WERI-Rb-1 (cell line): ENCODE data around the gene ZNF33A.
A peak's percentile ranks its signal among the peaks of the same experiment; 100 is the strongest.

Experiments used
- DNase-seq: peaks from one replicate; pipeline ENCODE4 v3.0.0-alpha.2; 2020
- H3K27ac ChIP-seq: fragments of 250-450 bp; sonication (Bioruptor Pico); 2 replicates; pipeline ENCODE4 v1.5.1; 2020; ENCODE audit warnings: mild to moderate bottlenecking, moderate library complexity
- H3K27me3 ChIP-seq: fragments of 250-450 bp; sonication (Bioruptor Pico); 2 replicates; pipeline ENCODE4 v1.5.1; 2021; ENCODE audit warnings: mild to moderate bottlenecking, low read depth, moderate library complexity; ENCODE audit not compliant: insufficient read depth, severe bottlenecking
- H3K36me3 ChIP-seq: fragments of 250-450 bp; sonication (Bioruptor Pico); 2 replicates; pipeline ENCODE4 v1.5.1; 2020; ENCODE audit warnings: mild to moderate bottlenecking, moderate library complexity
- H3K4me3 ChIP-seq: 2 replicates; pipeline ENCODE4 v1.5.1; 2011; ENCODE audit warnings: low read depth, mild to moderate bottlenecking, control low read depth, low read length
- H3K9me3 ChIP-seq: fragments of 250-450 bp; sonication (Bioruptor Pico); 2 replicates; pipeline ENCODE4 v1.5.1; 2021; ENCODE audit warnings: mild to moderate bottlenecking, moderate library complexity; ENCODE audit not compliant: severe bottlenecking
- TF ChIP-seq, protein P1 (sequence below): IDR thresholded peaks from 2 replicates; pipeline ENCODE4 v1.5.1; 2011; ENCODE audit warnings: low read depth, mild to moderate bottlenecking, control low read depth, inconsistent platforms, low read length

Gene ZNF33A

DNA sequence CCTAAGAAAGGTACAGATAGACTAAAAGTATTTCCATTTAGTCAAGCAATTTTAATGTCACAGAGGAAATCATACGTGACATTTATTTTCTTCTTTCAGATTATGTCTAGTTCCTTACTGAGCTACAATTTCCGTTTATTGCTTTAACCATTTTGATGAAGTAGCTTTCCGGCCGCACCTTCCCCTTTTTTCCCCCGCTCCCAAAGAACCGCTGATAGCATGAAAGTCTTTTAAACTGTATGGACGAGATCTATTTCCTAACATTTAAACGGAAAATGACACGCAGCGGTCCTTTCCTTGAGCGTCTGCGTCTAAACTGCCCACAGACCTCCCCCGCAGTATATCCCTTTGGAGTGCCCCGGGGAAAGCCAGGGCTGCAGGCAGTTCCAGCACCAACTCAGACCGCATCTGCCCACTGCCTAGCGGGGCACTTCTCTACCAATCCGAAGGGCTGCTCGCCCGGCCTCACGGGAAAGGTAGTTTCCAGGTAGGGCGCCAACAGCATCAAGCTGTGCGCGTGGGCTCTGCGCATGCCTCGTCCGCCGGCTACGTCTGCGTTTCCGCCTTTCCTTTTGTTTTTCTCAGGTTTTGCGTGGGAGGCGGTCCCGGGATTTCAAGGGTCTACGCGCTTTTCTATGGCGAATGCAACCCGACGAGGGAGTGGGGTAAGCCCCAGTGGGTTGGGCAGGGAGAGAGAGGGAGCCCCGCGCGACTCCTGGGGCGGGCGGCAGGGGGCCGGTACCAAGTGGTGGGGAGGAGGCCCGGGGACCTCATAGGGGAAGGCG lies at the start of gene ZNF33A:
Gene ZNF33A (plus strand): TSS at position 557 of the 785 bp plus-strand sequence. CDS start 1,667 bp downstream, outside the sequence.
- peak; percentile 95 for DNase-seq
- Histone ChIP-seq H3K27me3 (no peaks in the 10 kb centered on the region), H3K36me3 (peaks cover 29% of the 10 kb centered on the region), H3K9me3 (no peaks in the 10 kb centered on the region), H3K4me3 (peak within 1 kb of the TSS; percentile 64), H3K27ac (peak within 1 kb of the TSS; percentile 94)
- TF ChIP-seq, protein P1, sequence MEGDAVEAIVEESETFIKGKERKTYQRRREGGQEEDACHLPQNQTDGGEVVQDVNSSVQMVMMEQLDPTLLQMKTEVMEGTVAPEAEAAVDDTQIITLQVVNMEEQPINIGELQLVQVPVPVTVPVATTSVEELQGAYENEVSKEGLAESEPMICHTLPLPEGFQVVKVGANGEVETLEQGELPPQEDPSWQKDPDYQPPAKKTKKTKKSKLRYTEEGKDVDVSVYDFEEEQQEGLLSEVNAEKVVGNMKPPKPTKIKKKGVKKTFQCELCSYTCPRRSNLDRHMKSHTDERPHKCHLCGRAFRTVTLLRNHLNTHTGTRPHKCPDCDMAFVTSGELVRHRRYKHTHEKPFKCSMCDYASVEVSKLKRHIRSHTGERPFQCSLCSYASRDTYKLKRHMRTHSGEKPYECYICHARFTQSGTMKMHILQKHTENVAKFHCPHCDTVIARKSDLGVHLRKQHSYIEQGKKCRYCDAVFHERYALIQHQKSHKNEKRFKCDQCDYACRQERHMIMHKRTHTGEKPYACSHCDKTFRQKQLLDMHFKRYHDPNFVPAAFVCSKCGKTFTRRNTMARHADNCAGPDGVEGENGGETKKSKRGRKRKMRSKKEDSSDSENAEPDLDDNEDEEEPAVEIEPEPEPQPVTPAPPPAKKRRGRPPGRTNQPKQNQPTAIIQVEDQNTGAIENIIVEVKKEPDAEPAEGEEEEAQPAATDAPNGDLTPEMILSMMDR: no peak

DNA sequence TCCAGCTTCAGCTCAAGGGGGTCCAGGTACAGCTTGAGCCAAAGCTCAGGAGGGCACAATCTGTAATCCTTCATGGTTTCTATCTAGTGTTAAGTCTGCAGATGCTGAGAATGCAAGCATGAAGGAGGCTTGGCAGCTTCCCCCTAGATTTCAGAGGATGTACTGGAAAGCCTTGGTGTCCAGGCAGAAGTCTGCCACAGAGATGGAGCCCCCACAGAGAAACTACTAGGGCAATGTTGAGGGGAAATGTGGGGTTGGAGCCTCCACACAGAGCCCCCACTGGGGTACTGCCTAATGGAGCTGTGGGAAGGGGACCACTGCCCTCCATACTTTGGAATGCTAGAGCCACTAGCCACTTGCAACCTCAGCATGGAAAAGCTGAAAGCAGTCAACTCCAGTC lies 45.5 kb upstream of the ZNF33A start:
- peaks cover 5% of the 10 kb centered on the region for H3K9me3 ChIP-seq

DNA sequence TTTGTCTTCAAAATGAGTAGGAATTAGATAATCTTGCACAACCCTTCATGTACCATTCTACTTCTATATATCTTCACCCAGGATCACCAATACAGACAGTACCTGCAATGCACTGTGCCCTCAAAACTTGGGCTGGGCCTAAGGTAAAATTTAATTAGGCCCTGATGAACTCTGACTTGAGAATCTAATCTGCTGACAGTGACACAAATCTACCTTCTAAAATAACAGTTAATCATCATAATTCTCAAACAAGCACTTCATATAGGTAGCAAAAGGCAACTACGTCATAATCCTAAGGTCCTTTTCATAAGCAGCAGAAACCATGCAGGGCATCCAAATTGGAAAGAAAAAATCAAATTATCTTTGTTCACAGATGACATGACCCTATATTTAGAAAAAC lies 38.1 kb upstream of the ZNF33A start:
- no peak for DNase-seq
- TF ChIP-seq, protein P1: no peak
- no peak overlapping the region for H3K27ac ChIP-seq
- no peaks in the 10 kb centered on the region for H3K36me3 ChIP-seq
- H3K27me3 ChIP-seq: no peaks in the 10 kb centered on the region
- H3K9me3 ChIP-seq: no peaks in the 10 kb centered on the region
- H3K4me3 ChIP-seq: no peak overlapping the region

More for the DNA sequence above, 45.5 kb upstream of the ZNF33A start:
- DNase-seq: no peak
- TF ChIP-seq, protein P1: no peak
- no peaks in the 10 kb centered on the region for H3K27me3 ChIP-seq
- no peak overlapping the region for H3K4me3 ChIP-seq
- H3K36me3 ChIP-seq: no peaks in the 10 kb centered on the region
- H3K27ac ChIP-seq: no peak overlapping the region

DNA sequence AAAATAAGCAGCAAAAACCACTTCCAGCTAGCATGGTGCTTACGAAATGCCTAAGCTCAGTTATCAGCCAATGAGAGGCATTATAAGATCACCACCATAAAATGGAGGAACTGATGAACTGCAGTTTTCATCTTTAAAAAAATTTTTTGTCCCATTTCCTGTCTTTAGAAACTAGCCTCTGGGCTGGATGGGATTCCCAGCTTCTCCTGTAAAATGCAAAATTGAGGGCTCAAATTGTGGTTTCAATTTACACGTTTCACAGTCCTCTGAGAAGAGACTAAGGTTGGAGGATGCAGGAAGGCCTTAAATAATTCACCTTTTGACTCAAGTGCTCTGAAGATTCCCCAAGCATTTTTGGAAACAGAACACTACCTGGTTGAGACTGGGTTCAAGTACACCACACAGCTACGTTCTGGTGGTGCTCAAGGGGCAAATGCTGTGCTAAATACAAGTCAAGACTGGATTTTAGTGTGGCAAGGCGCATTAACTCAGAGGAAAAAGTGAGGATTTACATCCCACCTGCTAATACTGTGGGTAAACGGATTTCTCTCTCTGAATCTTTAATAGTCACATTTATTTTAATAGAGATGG lies 35.0 kb upstream of the ZNF33A start:
- Histone ChIP-seq H3K36me3 (no peaks in the 10 kb centered on the region), H3K4me3 (peak overlapping the region; percentile 64), H3K9me3 (no peaks in the 10 kb centered on the region), H3K27me3 (no peaks in the 10 kb centered on the region), H3K27ac (peak overlapping the region; percentile 93)
- TF ChIP-seq, protein P1: no peak
- no peak for DNase-seq

DNA sequence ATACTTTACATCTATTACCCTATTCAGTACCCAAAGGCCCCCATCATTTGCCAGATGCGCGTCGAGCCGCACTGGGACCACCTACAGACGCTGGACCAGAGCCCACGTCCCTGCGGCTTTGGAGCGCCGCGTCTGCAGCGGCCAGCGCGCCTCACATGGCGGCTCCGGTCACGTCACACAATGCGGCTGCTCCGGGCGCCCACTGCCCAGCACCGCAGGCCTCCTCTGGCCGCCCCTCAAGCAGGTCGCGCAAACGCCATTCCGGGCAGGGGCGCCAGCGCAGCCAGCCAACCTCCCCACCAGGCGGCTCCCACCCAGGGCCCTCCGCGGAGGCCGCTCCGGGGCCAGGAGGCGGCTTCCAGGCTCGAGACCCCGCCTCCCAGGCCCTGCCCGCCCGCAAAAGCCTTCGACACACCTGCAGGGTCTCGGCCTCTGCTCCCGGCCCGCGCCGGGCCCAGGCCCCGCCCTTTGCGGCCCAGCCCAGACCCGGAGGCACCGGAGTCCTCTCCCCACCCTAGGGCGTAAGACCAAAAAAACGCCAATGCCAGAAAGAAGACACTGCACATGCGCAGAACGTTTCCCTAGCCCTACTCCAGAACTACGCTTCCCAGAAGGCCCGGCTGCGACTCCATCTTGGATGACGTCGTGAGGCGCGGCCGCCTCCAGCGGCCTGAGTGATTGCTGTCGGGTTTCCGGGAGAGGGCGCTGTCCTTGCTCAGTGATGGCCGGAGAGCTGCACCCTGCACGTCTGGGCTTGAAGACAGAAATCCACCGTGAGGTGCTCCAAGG lies 34.2 kb upstream of the ZNF33A start, which contains the start of gene ZNF25:
Gene ZNF25 (minus strand): TSS at position 557 of the 789 bp plus-strand sequence. CDS start 4,925 bp downstream, outside the sequence.
- TF ChIP-seq, protein P1: peak; percentile 95
- Histone ChIP-seq H3K27me3 (no peaks in the 10 kb centered on the region), H3K4me3 (peak within 1 kb of the TSS; percentile 64), H3K36me3 (no peaks in the 10 kb centered on the region), H3K27ac (peak within 1 kb of the TSS; percentile 93), H3K9me3 (no peaks in the 10 kb centered on the region)
- DNase-seq: peak; percentile 99
